Ascending aorta (tissue), 2 donors: ENCODE measurements around the gene TACC2. TPM values are rescaled to one million over a fixed set of nuclear protein-coding genes. Genes with fewer than 3 reads are reported as not detected.

ENCODE experiments used
- DNase-seq, 2 donors: peaks; one replicate each; pipeline ENCODE4 v3.0.0-alpha.2; 2019; ENCODE audit warnings: low spot score in 2 of 2
- H3K27ac ChIP-seq, 2 donors: fragments of 200-600 bp; sonication (generic); one replicate each; pipeline ENCODE4 v1.5.1; 2016 to 2017; ENCODE audit warnings: mild to moderate bottlenecking in 1 of 2
- H3K27me3 ChIP-seq: fragments of 200-600 bp; sonication (generic); one replicate; pipeline ENCODE4 v1.5.1; 2017
- H3K36me3 ChIP-seq, 2 donors: fragments of 200-600 bp; sonication (generic); one replicate each; pipeline ENCODE4 v1.5.1; 2016
- H3K4me1 ChIP-seq, 2 donors: fragments of 200-600 bp; sonication (generic); one replicate each; pipeline ENCODE4 v1.5.1; 2016 to 2017; ENCODE audit warnings: mild to moderate bottlenecking in 1 of 2
- H3K4me3 ChIP-seq, 2 donors: fragments of 200-600 bp; sonication (generic); one replicate each; pipeline ENCODE4 v1.5.1; 2016 to 2017; ENCODE audit warnings: mild to moderate bottlenecking in 1 of 2
- H3K9me3 ChIP-seq, 2 donors: fragments of 200-600 bp; sonication (generic); one replicate each; pipeline ENCODE4 v1.5.1; 2016
- CTCF ChIP-seq, 3 experiments: fragments of 200-600 bp in 2 of 3; fragments of 450-650 bp in 1 of 3; sonication (generic) in 2 of 3; IDR thresholded peaks; one replicate each; pipeline ENCODE4 v1.5.1; 2016 to 2019; ENCODE audit warnings: antibody characterized with exemption in 3 of 3, mild to moderate bottlenecking in 1 of 3, moderate library complexity in 1 of 3
- intact Hi-C: fragments of 100-400 bp; cut with DNase I; formaldehyde crosslinking; loops from one replicate; pipeline ENCODE4 v1.15.1; 2023
- total RNA-seq: library from RNA; depleted of rRNA; stranded (reverse); fragments of >200 nt; gene quantifications from one replicate; pipeline ENCODE4 v1.1.0, GENCODE V29; 2016

Gene TACC2
- total RNA-seq, 1 donor from 2014 or later = 69.1 TPM

- peak in 1 of 2 donors; percentile 13 for DNase-seq
- Histone ChIP-seq H3K4me1 (no peaks in the 10 kb centered on the region), H3K27me3 (no peaks in the 10 kb centered on the region), H3K36me3 (peaks cover 0 to 6% of the 10 kb centered on the region in 2 donors), H3K4me3 (no peak overlapping the region), H3K27ac (peak overlapping the region in 1 of 2 donors; percentile 4), H3K9me3 (no peaks in the 10 kb centered on the region)
- no peak for TF ChIP-seq CTCF (IDR thresholded peaks at IDR 0.05)
- intact Hi-C loops = no loop called here
These were observed 89.4 kb downstream of the TACC2 start for GRCh38 chr10:122078326-122078725.

- Histone ChIP-seq H3K27ac (no peak overlapping the region), H3K4me1 (no peaks in the 10 kb centered on the region), H3K9me3 (no peaks in the 10 kb centered on the region), H3K27me3 (no peaks in the 10 kb centered on the region), H3K4me3 (no peak overlapping the region), H3K36me3 (peaks cover 3 to 10% of the 10 kb centered on the region in 2 donors)
- DNase-seq = peak in 1 of 2 donors; percentile 48
- intact Hi-C loops = no loop called here
- no peak for TF ChIP-seq CTCF (IDR thresholded peaks at IDR 0.05)
These were observed 90.2 kb downstream of the TACC2 start for GRCh38 chr10:122078965-122079795.

- TF ChIP-seq CTCF (IDR thresholded peaks at IDR 0.05) = no peak
- Histone ChIP-seq H3K36me3 (peaks cover 9 to 25% of the 10 kb centered on the region in 2 donors), H3K4me1 (no peaks in the 10 kb centered on the region), H3K9me3 (no peaks in the 10 kb centered on the region), H3K27me3 (no peaks in the 10 kb centered on the region), H3K4me3 (no peak overlapping the region), H3K27ac (no peak overlapping the region)
- peak in 1 of 2 donors; percentile 60 for DNase-seq
- intact Hi-C loops = no loop called here
These were observed 93.9 kb downstream of the TACC2 start for GRCh38 chr10:122082616-122083477.

GRCh38 chr10:122083478-122084025 lies 94.6 kb downstream of the TACC2 start:
- Histone ChIP-seq H3K4me3 (no peak overlapping the region), H3K27ac (no peak overlapping the region), H3K36me3 (peaks cover 12 to 25% of the 10 kb centered on the region in 2 donors), H3K4me1 (no peaks in the 10 kb centered on the region), H3K27me3 (no peaks in the 10 kb centered on the region), H3K9me3 (no peaks in the 10 kb centered on the region)
- intact Hi-C loops = no loop called here
- no peak for DNase-seq
- TF ChIP-seq CTCF (IDR thresholded peaks at IDR 0.05) = no peak

- Histone ChIP-seq H3K4me3 (no peak overlapping the region), H3K36me3 (peaks cover 15 to 33% of the 10 kb centered on the region in 2 donors), H3K9me3 (no peaks in the 10 kb centered on the region), H3K27me3 (no peaks in the 10 kb centered on the region), H3K4me1 (no peaks in the 10 kb centered on the region), H3K27ac (no peak overlapping the region)
- DNase-seq = peak in 1 of 2 donors; percentile 50
- no peak for TF ChIP-seq CTCF (IDR thresholded peaks at IDR 0.05)
- intact Hi-C loops = no loop called here
These were observed 95.5 kb downstream of the TACC2 start for GRCh38 chr10:122084286-122085041.
